GM21390 (cell line): ENCODE data around the gene GALP.
"Not testable (repeated sequence)": the region's sequence is repeated elsewhere in the genome, so short reads cannot be mapped to it uniquely, and the experiment has no call there.

Experiments used
- ATAC-seq: cut with Tn5 transposase; IDR thresholded peaks from one replicate; pipeline ENCODE4 v1.9.1; 2021; ENCODE audit not compliant: unreplicated experiment

Gene GALP

GRCh38 chr19:56147307-56147706 is 28.5 kb upstream of the GALP start:
- ATAC-seq = no peak

GRCh38 chr19:56148096-56148495 is 27.7 kb upstream of the GALP start:
- no peak for ATAC-seq

- ATAC-seq = not testable (repeated sequence)
These were observed 26.7 kb upstream of the GALP start for GRCh38 chr19:56148955-56149655.

- ATAC-seq = no peak
These were observed 26.2 kb upstream of the GALP start for GRCh38 chr19:56149656-56150038.

- ATAC-seq = no peak
These were observed 25.4 kb upstream of the GALP start for GRCh38 chr19:56150358-56150757.

GRCh38 chr19:56152644-56153043 is 23.2 kb upstream of the GALP start:
- ATAC-seq = no peak

- no peak for ATAC-seq
These were observed 22.3 kb upstream of the GALP start for GRCh38 chr19:56153507-56153906.

- ATAC-seq = no peak
These were observed 20.6 kb upstream of the GALP start for GRCh38 chr19:56155124-56155687.

GRCh38 chr19:56156768-56157167 is 19.0 kb upstream of the GALP start:
- ATAC-seq = no peak

- no peak for ATAC-seq
These were observed 17.5 kb upstream of the GALP start for GRCh38 chr19:56158170-56158757.

- ATAC-seq = no peak
These were observed 16.7 kb upstream of the GALP start for GRCh38 chr19:56159009-56159559.

GRCh38 chr19:56159622-56160271 is 16.1 kb upstream of the GALP start:
- no peak for ATAC-seq

- ATAC-seq = no peak
These were observed 14.3 kb upstream of the GALP start for GRCh38 chr19:56161534-56161933.

GRCh38 chr19:56162258-56162657 is 13.6 kb upstream of the GALP start:
- no peak for ATAC-seq

- ATAC-seq = no peak
These were observed 12.7 kb upstream of the GALP start for GRCh38 chr19:56163097-56163496.

GRCh38 chr19:56167064-56167578 is 8.7 kb upstream of the GALP start:
- ATAC-seq = no peak

GRCh38 chr19:56170261-56170660 is 5.5 kb upstream of the GALP start:
- ATAC-seq = no peak

GRCh38 chr19:56174086-56174485 is 1.7 kb upstream of the GALP start:
- ATAC-seq = no peak

- no peak for ATAC-seq
These were observed 1.3 kb upstream of the GALP start for GRCh38 chr19:56174550-56174949.

GRCh38 chr19:56176310-56176709 is 502 bp downstream of the GALP start:
- ATAC-seq = not testable (repeated sequence)

GRCh38 chr19:56176881-56177280 is 1.1 kb downstream of the GALP start:
- ATAC-seq = no peak
